Central memory CD4-positive, alpha-beta T cell (primary cell): ENCODE measurements around the gene AKR1C2.
"Not testable (repeated sequence)": the region's sequence is repeated elsewhere in the genome, so short reads cannot be mapped to it uniquely, and the experiment has no call there.

Experiments used
- DNase-seq: peaks from one replicate; pipeline ENCODE4 v3.0.0; 2022
- total RNA-seq, 3 experiments: gene quantifications; one replicate each; lab custom pipeline; 2026; lab: John Stamatoyannopoulos, UW

AKR1C2 gene
- total RNA-seq, result 0 reads per million in 3 experiments

DNA sequence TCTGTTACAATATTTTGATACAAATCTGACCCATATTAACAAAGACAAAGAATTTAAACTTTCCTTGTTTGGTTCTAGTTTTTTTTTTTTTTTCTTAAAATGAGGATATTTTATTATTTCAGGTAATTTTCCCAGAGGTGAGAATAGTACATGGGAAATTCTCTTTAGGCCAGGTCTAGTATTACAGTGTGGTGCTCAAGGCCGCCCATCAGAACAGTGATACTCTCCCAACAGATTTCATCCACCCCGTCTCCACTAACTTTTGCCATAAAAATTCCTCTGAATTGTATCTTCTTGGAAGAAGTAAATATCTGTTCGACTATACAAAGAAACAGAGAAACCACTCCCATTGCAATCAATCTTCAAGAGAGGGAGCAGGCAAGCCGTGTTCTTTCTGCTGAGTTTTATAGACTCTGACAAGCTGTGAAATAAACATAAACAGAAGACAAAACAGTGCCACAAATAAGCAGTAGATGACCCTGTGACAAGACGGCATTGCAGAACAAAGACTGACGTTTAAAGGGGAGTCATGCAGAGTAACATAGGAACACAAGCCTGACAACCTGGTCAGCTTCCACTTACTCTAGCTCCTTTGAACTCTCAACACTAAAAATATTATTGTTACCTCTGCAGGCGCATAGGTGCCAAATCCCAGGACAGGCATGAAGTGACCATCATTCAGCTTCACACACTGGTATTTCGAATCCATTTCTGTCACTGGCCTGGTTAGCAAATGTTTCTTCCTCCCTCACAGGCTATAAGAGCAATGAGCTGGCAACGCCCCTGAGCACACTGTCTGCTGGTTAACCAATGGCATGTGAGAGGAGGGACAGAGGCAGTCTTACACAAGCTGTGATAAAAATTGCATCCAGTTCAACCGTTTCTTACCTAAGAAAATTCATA lies at the start of gene AKR1C2:
Gene AKR1C2 (minus strand): TSS at position 731 of the 903 bp plus-strand sequence. CDS start 22 bp downstream, at position 709.
- DNase-seq, result not testable (repeated sequence)

DNA sequence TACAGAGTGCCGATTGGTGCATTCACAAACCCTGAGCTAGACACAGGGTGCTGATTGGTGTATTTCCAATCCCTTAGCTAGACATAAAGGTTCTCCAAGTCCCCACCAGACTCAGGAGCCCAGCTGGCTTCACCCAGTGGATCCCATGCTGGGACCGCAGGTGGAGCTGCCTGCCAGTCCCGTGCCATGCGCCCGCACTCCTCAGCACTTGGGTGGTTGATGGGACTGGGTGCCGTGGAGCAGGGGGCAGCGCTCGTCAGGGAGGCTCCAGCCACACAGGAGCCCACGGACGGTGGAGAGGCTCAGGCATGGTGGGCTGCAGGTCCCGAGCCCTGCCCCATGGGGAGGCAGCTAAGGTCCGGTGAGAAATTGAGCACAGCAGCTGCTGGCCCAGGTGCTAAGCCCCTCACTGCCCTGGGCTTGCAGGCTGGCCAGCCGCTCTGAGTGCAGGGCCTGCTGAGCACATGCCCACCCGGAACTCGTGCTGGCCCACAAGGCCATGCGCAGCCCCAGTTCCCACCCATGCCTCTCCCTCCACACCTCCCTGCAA lies 49.4 kb upstream of the AKR1C2 start:
- DNase-seq, result not testable (repeated sequence)

DNA sequence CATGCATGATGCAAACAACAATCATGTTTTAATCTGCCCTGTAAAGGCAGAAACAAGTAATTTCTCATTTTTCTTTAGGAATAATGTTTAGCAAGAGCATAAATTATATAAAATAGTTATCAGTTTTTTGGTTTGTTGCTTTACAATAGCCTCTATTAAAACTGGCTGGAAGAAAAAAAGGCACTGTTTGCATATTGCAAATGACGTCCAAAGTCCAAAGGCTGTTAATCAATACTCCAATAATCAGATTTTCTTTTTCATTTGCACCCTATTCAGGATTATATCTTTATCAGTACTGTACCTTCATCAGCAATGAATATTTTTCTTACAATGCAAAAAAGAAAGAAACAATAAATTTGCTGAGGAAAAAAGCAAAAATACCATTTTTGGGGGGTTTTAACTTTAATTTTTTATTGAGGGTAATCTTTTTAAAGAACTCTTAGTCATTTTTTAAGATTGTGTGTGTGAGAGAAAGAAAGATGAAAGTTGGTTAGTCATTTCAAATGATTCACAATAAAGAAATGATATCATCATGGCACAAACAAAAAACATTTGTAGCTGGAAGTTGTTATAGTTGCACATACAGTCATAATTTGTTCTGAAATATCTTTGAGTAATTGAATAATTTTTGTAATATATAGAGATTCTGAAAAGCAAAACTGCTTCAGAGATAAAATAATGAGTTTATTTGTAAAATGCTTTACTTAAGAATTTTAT lies 44.4 kb upstream of the AKR1C2 start:
- DNase-seq, result no peak

DNA sequence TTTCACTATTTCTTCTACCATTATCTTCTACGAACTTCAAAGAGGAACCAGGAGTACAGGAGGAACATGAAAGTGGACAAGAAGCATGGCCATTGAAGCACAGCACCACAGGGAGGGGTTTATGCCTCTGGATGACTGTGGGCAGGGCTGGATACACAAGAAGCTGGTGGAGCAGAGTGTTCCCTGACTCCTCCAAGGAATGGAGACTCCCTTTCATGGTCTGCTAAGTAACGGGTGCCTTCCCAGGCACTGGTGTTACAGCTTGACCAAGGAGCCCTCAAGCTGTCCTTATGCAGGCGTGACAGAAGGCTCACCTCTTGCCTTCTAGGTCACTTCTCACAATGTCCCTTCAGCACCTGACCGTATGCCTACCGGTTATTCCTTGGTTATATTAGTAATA lies 43.4 kb upstream of the AKR1C2 start:
- DNase-seq, result not testable (repeated sequence)

DNA sequence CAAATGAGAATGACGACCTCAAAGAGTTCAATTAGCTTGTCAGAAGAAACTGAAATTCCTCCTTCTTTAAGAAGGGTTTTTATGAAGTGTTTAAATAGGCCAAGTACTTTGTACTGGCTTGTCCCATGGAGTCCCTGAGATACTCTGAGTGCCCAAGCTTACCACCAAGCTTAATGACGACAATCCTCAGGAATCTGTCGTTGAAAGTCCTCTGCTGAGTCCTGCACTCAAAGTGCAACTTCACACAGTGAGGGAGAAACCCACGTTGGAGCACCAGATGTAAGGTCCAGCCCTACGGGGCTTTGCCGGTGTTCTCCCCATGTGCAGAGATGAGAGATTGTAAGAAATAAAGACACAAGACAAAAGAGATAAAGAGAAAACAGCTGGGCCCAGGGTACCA lies 42.8 kb upstream of the AKR1C2 start:
- DNase-seq, result no peak

DNA sequence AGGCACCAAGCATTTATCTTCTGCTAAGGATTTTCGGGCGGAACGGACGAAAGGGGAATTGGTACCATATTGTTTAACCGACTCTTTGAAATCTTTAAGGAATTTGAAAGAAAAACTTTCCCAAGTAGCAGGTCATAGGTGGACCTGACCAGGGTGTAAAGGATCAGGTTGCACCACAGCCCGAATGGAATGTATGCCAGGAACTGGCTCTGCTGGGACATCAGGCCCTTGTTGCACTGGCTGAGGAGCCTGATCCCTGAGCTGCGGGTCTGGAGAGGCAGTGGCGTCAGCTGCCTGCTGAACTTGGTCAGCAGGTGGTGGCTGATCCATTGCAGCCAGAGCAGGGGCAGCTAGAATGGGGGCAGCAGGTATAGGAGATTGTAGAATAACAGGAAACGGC lies 41.4 kb upstream of the AKR1C2 start:
- no peak for DNase-seq

DNA sequence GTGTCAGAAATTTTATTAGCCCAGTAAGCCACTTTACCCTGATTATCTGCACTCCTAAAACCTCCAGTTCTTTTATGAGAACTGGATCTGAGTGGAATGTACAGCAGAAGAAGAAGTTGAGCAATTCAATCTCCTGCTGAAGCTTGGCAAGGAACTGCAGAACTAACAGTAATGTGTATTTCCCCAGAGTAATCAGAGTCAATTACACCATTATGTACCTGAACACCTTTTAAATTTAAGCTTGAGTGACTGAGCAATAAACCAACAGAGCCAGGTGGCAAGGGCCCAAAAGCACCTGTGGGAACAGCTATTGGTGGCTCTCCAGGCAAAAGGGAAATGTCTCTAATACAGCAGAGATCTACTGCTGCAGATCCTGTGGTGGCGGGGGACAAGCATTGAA lies 40.1 kb upstream of the AKR1C2 start:
- no peak for DNase-seq

DNA sequence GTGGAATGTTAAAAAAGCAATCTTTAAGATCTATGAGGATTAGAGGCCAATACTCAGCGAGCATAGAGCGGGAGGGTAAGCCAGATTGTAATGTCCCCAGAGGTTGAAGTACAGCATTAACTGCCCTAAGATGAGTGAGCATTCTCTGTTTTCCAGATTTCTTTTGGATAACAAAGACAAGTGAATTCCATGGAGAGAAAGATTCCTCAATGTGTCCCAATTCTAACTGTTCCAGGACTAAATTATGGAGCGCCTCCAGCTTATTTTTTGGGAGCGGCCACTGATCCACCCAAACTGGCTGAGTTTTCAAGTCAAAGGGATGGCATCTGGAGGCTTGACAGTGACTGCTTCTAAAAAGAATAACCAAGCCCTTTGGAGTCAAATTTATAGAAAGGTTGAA lies 39.3 kb upstream of the AKR1C2 start:
- DNase-seq, result no peak

DNA sequence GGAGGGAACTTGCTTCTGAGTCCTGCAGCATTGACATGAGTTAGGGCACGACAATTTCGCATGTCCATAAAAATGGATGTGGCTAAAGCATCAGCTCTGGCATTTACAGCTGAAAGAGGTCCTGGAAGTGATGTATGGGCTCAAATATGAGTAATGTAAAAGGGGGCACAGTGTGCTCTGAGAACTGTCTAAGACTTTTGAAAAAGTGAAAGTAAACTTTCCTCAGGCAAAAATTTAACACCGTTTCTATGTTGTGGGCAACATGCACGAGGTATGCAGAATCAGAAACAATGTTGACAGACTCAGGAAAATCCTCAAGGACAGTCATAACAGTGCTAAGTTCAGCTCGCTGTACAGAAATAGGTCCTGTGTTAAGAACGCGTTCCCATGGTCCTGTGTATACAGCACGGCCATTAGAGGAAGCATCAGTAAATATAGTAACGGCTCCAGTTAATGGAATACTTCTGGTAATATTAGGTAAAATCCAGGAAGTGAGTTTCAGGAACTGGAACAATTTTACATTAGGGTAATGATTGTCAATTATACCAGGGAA lies 37.9 kb upstream of the AKR1C2 start:
- DNase-seq, result no peak

DNA sequence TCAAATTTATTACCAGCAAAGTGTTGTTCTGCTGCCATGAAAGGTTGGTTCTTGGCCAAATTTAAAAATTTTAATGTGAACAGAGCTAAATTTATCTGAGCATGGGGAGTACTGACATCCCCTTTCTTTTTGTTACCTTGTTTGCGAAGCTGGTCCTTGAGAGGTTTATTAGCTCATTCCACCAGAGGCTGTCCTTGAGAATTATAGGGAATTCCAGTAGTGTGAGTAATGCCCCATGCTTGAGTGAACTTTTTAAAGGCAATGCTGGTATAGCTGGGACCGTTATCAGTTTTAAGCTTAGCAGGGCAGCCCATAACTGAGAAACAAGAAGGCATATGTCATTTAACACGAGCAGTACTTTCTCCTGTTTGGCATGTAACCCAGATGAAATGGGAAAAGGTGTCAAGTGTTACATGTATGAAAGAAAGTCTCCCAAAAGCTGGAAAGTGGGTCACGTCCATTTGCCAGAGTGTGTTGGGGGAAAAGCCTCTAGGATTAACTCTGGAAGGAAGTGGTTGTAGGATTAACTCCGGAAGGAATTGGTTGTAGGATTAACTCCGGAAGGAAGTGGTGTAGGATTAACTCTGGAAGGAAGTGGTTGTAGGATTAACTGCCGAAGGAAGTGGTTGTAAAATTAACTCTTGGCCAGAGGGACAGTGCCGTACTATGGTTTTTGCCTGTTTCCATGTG lies 37.3 kb upstream of the AKR1C2 start:
- no peak for DNase-seq

DNA sequence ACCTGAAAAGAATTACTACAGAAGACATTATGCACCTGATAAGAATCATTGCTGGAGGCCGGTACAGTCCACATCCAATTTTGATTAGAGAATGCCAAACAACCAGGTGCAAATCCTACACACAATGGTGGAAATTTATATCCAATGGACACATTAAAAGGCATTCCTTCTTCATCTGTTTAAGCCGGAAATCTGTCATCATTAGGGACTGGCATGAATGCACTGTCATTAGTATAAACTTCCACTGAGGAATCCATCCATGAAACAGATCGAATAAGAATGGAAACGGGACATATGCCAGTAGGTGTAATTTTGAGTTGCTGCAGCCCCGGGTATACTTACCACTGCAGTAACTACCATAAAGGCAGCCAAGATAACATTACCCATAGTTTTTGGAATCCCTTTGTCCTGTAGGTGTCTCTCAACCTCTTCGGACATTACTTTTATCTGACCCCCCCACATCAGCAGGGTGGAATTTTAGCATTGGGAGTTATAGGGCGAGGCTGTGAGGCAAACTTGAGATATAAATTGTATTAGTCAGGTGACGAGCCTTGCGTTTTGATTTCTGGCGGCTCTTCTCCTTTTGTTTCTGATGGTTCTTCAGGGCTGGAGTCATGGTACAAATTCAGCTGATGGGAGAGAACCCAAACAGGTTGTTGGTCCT lies 36.5 kb upstream of the AKR1C2 start:
- no peak for DNase-seq

DNA sequence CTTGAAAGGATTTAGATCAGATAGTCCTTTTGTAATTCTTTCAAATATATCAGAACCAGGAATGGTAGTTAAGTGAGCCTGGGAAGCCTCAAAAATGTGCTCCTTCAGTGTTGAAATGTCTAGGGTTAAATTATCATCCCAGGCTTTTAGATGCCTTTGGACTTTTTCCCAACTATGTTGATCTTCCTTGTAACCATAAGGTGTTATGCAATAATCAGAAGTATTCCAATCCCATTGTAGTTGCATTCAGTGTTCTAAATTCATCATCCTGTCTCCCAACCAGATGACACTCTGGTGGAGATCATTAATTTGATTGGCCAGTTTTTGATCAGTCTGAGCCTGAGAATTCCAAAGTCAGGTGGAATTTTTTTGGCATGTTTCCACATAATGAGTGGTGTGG lies 35.1 kb upstream of the AKR1C2 start:
- DNase-seq, result no peak

DNA sequence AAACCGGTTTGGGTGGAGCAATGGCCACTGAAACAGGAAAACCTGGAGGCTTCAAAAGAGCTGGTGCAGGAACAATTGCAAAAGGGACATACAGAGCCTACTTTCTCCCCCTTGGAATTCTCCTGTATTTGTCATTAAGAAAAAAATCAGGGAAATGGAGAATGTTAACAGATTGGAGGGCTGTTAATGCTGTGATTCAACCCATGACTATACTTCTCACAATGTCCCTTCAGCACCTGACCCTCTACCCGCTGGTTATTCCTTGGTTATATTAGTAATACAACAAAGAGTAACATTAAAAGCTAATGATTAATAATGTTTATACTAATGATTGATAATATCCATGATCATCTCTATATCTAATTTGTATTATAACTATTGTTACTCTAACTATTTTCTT lies 34.4 kb upstream of the AKR1C2 start:
- DNase-seq, result no peak

DNA sequence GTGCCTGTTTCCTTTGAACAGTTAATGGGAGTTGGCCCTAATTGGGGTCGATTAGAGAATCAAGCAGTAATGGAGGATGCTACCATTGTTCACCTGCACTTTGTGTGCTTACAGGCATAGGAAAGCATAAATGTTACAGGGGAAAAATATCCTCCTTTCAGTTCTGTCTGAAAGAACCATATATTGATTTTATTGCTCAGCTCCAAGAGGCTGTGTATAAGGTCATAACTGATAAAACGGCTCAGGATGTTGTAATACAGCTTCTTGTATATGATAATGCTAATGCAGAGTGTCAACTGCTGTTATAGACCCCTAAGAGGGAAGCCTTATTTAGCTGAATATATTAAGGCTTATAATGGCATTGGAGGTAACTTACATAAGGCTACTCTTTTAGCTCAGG lies 32.9 kb upstream of the AKR1C2 start:
- DNase-seq, result no peak

DNA sequence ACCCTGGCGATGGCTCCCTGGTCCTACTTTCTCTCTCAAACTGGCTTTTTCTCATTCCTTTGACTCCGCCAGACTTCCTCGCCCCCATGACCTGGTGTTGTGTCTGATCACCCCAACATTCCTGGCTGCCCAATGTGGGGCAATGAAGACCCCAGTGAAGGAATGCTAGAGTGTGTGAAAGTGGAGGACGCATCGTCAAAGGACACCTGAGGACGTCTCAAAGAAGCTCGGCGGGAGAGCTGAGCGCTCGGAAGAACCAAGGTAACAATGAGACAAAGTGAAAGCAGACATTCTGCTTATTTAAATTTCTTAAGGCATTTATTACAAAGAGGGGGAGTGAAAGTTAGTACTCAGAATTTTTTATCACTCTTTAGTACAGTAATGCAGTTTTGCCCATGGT lies 31.7 kb upstream of the AKR1C2 start:
- no peak for DNase-seq

DNA sequence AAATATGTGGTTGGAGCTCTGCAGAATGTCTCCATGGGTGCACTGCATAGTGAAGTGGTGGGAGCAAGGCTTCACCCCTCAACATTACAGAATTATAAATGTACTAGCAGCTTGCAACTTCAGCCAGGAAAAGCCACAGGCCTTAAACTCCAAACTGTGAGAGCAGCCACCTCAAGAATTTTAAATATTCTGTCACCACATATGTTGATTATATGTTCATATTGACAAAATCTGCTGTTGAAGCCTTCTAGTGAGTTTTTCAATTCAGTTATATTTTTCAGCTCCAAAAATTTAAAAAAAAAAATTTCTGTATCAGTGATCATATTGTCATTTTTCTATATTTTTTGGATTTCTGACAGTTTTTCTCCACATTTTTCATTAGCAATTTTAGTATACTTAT lies 30.9 kb upstream of the AKR1C2 start:
- no peak for DNase-seq

DNA sequence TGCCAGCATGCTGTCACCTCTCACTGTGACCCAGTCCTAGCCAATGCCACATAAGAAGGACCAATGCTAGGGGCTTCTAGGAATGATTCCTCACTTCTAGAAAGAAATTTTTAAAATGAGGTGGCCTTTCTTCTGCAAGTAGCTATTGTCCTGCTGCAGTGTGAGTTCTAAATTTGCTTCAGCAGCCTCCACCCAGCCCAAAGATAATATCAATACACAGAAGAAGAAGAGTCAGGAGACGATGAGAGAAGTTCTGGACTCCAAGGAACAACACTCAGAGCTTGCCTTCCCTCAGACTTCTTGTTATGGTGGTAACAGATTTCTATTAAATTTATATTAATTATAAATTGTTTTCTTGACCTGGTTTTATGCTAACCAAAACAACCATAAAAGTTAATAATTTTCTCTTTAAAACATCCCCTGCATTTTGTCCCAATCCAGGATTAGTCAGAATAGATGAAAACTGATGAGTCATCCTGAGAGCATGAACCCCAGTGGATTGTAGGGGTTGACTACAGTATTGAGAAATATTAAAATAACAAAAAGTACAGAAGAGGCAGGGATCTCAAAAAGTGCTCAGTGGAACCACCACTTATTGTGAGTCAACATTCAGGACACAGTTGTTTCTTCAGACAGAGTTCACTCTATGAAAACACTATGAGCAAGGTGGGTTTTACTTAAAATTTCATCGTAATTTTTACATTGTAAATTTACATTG lies 29.6 kb upstream of the AKR1C2 start:
- DNase-seq, result no peak

DNA sequence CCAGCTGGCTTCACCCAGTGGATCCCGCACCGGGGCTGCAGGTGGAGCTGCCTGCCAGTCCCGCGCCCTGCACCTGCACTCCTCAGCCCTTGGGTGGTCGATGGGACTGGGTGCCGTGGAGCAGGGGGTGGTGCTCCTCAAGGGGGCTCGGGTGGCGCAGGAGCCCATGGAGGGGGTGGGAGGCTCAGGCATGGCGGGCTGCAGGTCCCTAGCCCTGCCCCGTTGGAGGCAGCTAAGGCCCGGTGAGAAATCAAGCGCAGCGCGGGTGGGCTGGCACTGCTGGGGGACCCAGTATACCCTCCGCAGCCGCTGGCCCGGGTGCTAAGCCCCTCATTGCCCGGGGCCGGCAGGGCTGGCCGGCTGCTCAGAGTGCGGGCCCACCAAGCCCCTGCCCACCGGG lies 28.8 kb upstream of the AKR1C2 start:
- DNase-seq, result not testable (repeated sequence)

DNA sequence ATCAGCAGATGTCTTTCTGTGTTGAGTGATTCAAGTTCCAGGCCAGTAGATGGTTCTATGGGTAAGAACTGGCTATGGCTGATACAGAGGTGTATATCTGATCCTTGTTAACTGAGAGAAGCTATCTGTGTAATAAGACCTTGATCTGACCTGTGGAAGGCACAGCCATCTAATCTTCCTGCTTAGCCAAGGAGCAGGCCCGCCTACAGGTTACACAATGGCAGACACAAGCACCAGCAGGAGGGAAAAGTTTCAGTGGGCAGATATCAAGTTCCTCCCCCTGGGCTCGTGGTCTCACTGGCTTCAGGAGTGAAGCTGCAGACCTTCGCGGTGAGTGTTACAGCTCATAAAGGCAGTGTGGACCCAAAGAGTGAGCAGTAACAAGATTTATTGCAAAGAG lies 27.9 kb upstream of the AKR1C2 start:
- DNase-seq, result not testable (repeated sequence)

DNA sequence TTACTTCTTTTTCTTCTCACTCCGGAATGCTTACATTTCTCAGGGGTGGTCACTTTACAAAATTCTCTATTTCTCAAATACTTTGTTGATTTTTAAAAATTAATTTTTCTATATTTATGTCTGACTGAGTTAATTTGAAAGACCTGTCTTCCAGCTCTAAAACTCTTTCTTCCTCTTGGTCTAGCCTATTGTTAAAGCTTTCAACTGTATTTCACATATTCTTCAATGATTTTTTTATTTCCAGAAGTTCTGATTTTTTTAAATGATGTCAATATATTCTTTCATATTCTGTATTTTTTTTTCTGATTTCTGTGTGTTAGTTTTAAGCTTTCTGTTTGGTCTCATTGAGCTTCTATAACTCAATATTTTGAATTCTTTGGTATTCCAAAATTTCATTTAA lies 27.3 kb upstream of the AKR1C2 start:
- no peak for DNase-seq

DNA sequence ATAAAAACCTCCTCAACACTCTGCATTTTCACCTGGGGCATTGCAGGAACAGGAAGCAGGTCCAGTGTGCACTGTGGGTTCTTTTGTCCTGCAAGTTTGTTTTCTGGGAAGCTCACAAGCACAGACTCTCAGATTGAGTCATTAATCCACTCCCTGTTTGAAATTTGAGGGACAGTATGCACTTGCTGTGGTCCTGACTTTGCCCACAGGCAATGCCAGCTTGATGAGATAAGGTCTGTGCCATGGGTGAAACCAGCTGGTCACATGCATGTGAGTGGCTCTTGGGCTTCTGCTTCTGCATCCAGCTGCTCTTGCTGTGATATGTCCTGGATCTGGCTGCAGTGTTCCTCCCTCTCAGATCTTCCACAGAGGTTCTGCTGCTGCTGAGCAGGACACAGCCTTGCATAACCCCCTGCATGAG lies 21.8 kb upstream of the AKR1C2 start:
- DNase-seq, result not testable (repeated sequence)
